ENCODE data around the gene LPO. TPM values are rescaled to one million over a fixed set of nuclear protein-coding genes. Genes with fewer than 3 reads are reported as not detected.

Gene LPO
- total and polyA plus RNA-seq, 2 donors from 2014 or later = not detected

DNA sequence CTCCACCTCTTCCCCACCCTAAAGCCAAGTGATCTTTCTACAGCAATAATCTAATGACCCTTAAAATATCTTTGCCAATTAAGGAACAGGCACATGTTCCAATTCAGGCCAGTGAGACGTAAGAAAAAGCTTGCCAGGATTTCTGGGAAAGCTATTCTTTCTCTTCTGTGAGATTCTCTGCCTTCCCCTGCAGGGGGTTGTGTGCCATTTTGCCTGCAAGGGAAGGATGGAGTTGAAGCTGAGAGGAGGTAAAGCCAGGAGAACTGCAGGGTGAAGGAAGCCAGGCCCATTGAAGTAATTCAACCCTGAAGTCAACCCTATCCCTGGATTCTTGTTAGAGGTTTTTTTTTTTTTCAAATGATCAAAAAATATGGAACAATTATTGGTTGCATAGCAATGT lies 9.0 kb upstream of the LPO start:
- Histone ChIP-seq H3K9me3 (ENCODE audit: control insufficient read depth in 2 of 3, insufficient read depth in 1 of 3, low read length in 3 of 3) (no peaks in the 10 kb centered on the region), H3K4me1 (ENCODE audit: control insufficient read depth in 2 of 3, insufficient read depth in 2 of 3, low read depth in 1 of 3, low read length in 3 of 3) (peaks cover 0 to 2% (median 0%) of the 10 kb centered on the region in 3 donors), H3K9ac (ENCODE audit: low read length in 3 of 3) (no peak overlapping the region), H3K36me3 (ENCODE audit: control insufficient read depth in 2 of 3, insufficient read depth in 3 of 3, low read length in 3 of 3) (no peaks in the 10 kb centered on the region), H3K27ac (ENCODE audit: low read depth in 2 of 2, low read length in 2 of 2) (no peak overlapping the region), H3K4me3 (ENCODE audit: low read length in 3 of 3) (no peak overlapping the region), H3K27me3 (ENCODE audit: control insufficient read depth, insufficient read depth, low read length) (no peaks in the 10 kb centered on the region)
- TF ChIP-seq CTCF (IDR thresholded peaks at IDR 0.05; ENCODE audit: borderline replicate concordance, extremely low read depth, insufficient read depth) = no peak
- FAIRE-seq (no peak), DNase-seq (no peak)
- intact Hi-C loops (cut with DNase I) = no loop called here

DNA sequence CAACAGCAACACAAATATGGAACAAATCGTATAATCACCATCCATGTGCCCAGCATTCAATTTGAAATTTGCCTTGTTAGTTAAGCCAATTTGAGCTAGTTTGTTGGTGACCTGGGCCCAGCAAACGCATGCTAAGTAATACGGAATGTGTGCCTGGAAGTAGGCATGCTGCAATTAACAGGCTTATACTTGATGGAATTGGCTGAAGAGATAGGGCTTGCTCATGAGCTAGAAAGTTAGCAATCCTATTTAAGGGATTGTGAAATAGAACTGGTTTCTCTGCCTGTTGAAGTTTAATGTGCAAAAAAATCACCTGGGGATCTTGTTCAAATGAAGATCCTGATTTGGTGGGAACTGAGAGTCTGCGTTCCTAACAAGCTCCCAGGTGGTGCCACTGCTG lies 8.5 kb upstream of the LPO start:
- Histone ChIP-seq H3K9me3 (ENCODE audit: control insufficient read depth in 2 of 3, insufficient read depth in 1 of 3, low read length in 3 of 3) (no peaks in the 10 kb centered on the region), H3K27ac (ENCODE audit: low read depth in 2 of 2, low read length in 2 of 2) (no peak overlapping the region), H3K36me3 (ENCODE audit: control insufficient read depth in 2 of 3, insufficient read depth in 3 of 3, low read length in 3 of 3) (no peaks in the 10 kb centered on the region), H3K27me3 (ENCODE audit: control insufficient read depth, insufficient read depth, low read length) (no peaks in the 10 kb centered on the region), H3K4me3 (ENCODE audit: low read length in 3 of 3) (no peak overlapping the region), H3K4me1 (ENCODE audit: control insufficient read depth in 2 of 3, insufficient read depth in 2 of 3, low read depth in 1 of 3, low read length in 3 of 3) (peaks cover 0 to 2% (median 0%) of the 10 kb centered on the region in 3 donors), H3K9ac (ENCODE audit: low read length in 3 of 3) (no peak overlapping the region)
- intact Hi-C loops (cut with DNase I) = no loop called here
- no peak for TF ChIP-seq CTCF (IDR thresholded peaks at IDR 0.05; ENCODE audit: borderline replicate concordance, extremely low read depth, insufficient read depth)
- DNase-seq = no peak
- no peak for FAIRE-seq

- H3K9ac ChIP-seq (ENCODE audit: low read length in 3 of 3) = no peak overlapping the region
- no peak for TF ChIP-seq CTCF (IDR thresholded peaks at IDR 0.05; ENCODE audit: borderline replicate concordance, extremely low read depth, insufficient read depth)
- no peaks in the 10 kb centered on the region for H3K9me3 ChIP-seq (ENCODE audit: control insufficient read depth in 2 of 3, insufficient read depth in 1 of 3, low read length in 3 of 3)
- DNase-seq (no peak), FAIRE-seq (no peak)
- H3K4me3 ChIP-seq (ENCODE audit: low read length in 3 of 3) = no peak overlapping the region
- H3K4me1 ChIP-seq (ENCODE audit: control insufficient read depth in 2 of 3, insufficient read depth in 2 of 3, low read depth in 1 of 3, low read length in 3 of 3) = peaks cover 0 to 2% (median 0%) of the 10 kb centered on the region in 3 donors
- no peak overlapping the region for H3K27ac ChIP-seq (ENCODE audit: low read depth in 2 of 2, low read length in 2 of 2)
- H3K36me3 ChIP-seq (ENCODE audit: control insufficient read depth in 2 of 3, insufficient read depth in 3 of 3, low read length in 3 of 3) = no peaks in the 10 kb centered on the region
- intact Hi-C loops (cut with DNase I) = no loop called here
- H3K27me3 ChIP-seq (ENCODE audit: control insufficient read depth, insufficient read depth, low read length) = no peaks in the 10 kb centered on the region
Measured at GRCh38 chr17:58231641-58232040, 6.7 kb upstream of the LPO start.

DNA sequence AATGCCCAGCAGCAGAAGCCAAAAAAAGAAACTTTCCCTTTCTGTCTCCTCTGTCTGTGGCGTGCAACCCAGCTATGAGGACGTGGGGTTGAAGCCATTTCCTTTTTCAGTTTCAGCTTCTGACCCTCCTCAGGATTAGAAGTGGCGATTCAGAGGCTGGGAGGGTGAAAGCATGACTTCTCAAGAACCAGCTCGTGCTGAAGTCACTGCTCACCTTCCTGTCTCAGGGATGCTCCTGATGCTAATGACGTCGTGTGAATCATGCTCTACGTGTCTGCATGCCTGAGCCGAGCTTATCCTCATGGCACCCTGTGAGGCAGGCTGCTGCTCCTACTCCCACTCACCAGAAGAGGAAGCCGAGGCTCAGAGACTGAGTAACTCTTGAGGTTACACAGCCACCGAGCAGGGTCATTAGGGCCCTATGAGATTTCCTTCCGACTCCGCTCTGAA lies 5.7 kb upstream of the LPO start:
- intact Hi-C loops (cut with DNase I) = no loop called here
- DNase-seq (no peak), FAIRE-seq (no peak)
- H3K9me3 ChIP-seq (ENCODE audit: control insufficient read depth in 2 of 3, insufficient read depth in 1 of 3, low read length in 3 of 3) = no peaks in the 10 kb centered on the region
- H3K4me1 ChIP-seq (ENCODE audit: control insufficient read depth in 2 of 3, insufficient read depth in 2 of 3, low read depth in 1 of 3, low read length in 3 of 3) = peaks cover 0 to 2% (median 0%) of the 10 kb centered on the region in 3 donors
- H3K36me3 ChIP-seq (ENCODE audit: control insufficient read depth in 2 of 3, insufficient read depth in 3 of 3, low read length in 3 of 3) = no peaks in the 10 kb centered on the region
- no peaks in the 10 kb centered on the region for H3K27me3 ChIP-seq (ENCODE audit: control insufficient read depth, insufficient read depth, low read length)
- H3K4me3 ChIP-seq (ENCODE audit: low read length in 3 of 3) = no peak overlapping the region
- no peak for TF ChIP-seq CTCF (IDR thresholded peaks at IDR 0.05; ENCODE audit: borderline replicate concordance, extremely low read depth, insufficient read depth)
- no peak overlapping the region for H3K9ac ChIP-seq (ENCODE audit: low read length in 3 of 3)
- no peak overlapping the region for H3K27ac ChIP-seq (ENCODE audit: low read depth in 2 of 2, low read length in 2 of 2)

All from kidney (tissue), 14 donors.